ENCODE results near the gene AKT1.

DNA sequence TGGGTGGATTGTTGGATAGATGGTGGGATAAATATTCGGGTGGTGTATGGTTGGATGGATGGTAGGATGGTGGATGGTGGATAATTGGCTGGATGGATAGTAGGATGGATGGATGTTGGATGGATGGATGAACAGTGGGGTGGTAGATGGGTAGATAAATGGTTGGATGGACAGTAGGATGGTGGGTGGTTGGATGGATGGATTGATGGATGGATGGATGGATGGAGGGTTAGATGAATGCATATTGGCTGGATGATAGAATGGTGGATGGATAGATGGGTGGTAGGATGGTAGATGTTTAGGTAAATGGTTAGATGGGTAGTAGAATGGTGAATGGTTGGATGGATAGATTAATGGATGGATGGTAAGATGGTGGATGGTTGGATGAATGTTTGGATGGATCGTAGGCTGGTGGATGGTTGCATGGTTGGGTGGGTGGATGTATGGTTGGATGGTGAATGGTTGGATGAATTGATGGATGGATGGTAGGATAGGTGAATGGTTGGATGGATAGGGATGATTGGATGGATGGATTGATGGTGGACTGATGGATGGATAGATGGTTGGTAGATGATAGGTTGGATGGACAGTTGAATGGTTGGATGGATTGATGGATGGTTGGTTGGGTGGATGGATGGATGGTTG is 28.9 kb upstream of the AKT1 start:
- TF ChIP-seq, protein P1, sequence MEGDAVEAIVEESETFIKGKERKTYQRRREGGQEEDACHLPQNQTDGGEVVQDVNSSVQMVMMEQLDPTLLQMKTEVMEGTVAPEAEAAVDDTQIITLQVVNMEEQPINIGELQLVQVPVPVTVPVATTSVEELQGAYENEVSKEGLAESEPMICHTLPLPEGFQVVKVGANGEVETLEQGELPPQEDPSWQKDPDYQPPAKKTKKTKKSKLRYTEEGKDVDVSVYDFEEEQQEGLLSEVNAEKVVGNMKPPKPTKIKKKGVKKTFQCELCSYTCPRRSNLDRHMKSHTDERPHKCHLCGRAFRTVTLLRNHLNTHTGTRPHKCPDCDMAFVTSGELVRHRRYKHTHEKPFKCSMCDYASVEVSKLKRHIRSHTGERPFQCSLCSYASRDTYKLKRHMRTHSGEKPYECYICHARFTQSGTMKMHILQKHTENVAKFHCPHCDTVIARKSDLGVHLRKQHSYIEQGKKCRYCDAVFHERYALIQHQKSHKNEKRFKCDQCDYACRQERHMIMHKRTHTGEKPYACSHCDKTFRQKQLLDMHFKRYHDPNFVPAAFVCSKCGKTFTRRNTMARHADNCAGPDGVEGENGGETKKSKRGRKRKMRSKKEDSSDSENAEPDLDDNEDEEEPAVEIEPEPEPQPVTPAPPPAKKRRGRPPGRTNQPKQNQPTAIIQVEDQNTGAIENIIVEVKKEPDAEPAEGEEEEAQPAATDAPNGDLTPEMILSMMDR (IDR thresholded peaks at IDR 0.05) = no peak
- TF ChIP-seq ZFX (IDR thresholded peaks at IDR 0.05; ENCODE audit: borderline replicate concordance) = no peak
